ENCODE data around the gene CDC37. TPM values are rescaled to one million over a fixed set of nuclear protein-coding genes. Genes with fewer than 3 reads are reported as not detected.
A peak's percentile ranks its signal among the peaks of the same experiment; 100 is the strongest.

The CDC37 gene
- total and polyA plus RNA-seq, 2 of the 4 experiments (the other 2 are of a cell fraction), result 209 to 650 TPM

GRCh38 chr19:10420444-10421239, 17.3 kb upstream of the CDC37 start, which contains the start of gene PDE4A:
PDE4A (plus strand) TSS chr19:10420538; CDS start chr19:10420765, 227 bp downstream.
- no peak within 1 kb of the TSS for H3K9ac ChIP-seq (ENCODE audit: low read depth, low read length)
- H3K56ac ChIP-seq (ENCODE audit: extremely low read depth, insufficient read depth, low read length), result no peak within 1 kb of the TSS
- 0 out of 4 replicates have a peak within 1 kb of the TSS, but pooled peaks of 1 of the 2 experiments have one; percentile 6 for H4K8ac ChIP-seq (ENCODE audit: low read depth in 2 of 2, low read length in 2 of 2)
- no TSS peak for BruUV-seq (replicated peaks)
- H4K20me1 ChIP-seq (ENCODE audit: insufficient read depth, low read length), result peaks cover 31% of the 10 kb centered on the region
- no peak within 1 kb of the TSS for H4K5ac ChIP-seq (ENCODE audit: low read depth, low read length)
- no peak within 1 kb of the TSS for H2BK15ac ChIP-seq (ENCODE audit: low read depth, low read length)
- intact Hi-C loops (cut with micrococcal nuclease) (no loop called here), dilution Hi-C loops (cut with HindIII; ENCODE audit: low sequenced_read_pairs, unreplicated experiment) (no loop called here), in situ Hi-C loops (cut with MboI; ENCODE audit: low sequenced_read_pairs) (no loop called here)
- peak within 1 kb of the TSS; percentile 70 for H3K4me2 ChIP-seq (ENCODE audit: low read depth, low read length)
- peak within 1 kb of the TSS; percentile 87 for H2AK9ac ChIP-seq (replicated peaks; ENCODE audit: low read depth, low read length, poor library complexity)
- no peak for ATAC-seq (ENCODE audit: low read depth)
- ChIA-PET POLR2A (ENCODE audit: unreplicated experiment) (no interaction called here), CTCF (interaction anchor here (0.8 to 1.0 kb wide), 3 partner anchors 8 to 17 kb away, joined by 3 to 4 read pairs (median 3); partner anchors contain the start of gene CDC37)
- peak within 1 kb of the TSS; percentile 30 for H3K23ac ChIP-seq (ENCODE audit: low read depth, low read length)
- DNase-seq, result no peak
- H2BK20ac ChIP-seq (ENCODE audit: low read depth, low read length), result no peak within 1 kb of the TSS
- no peaks in the 10 kb centered on the region for H3K36me3 ChIP-seq (ENCODE audit: control insufficient read depth, insufficient read depth, low read length)
- H3K27me3 ChIP-seq (ENCODE audit: control insufficient read depth, insufficient read depth, low read length), result peaks cover 49% of the 10 kb centered on the region
- no peak within 1 kb of the TSS for H3K27ac ChIP-seq (ENCODE audit: insufficient read depth, low read length)
- H3K9me3 ChIP-seq (ENCODE audit: control insufficient read depth, insufficient read depth, low read length), result no peaks in the 10 kb centered on the region
- no peaks in the 10 kb centered on the region; a peak in 1 of 4 replicates for H3K79me1 ChIP-seq (ENCODE audit: low read depth in 1 of 2, low read length in 2 of 2)
- peak within 1 kb of the TSS; percentile 85 for H2AFZ ChIP-seq (replicated peaks; ENCODE audit: low read length, poor library complexity)
- no peak within 1 kb of the TSS for H3K14ac ChIP-seq (replicated peaks; ENCODE audit: low read depth, low read length)
- H2AK5ac ChIP-seq (ENCODE audit: low read depth, low read length), result peak within 1 kb of the TSS; percentile 60; the same call in 1 of the 2 replicates
- no peaks in the 10 kb centered on the region for H3K9me1 ChIP-seq (ENCODE audit: insufficient read depth, low read length)
- peak; percentile 47 for TF ChIP-seq CTCF (conservative IDR thresholded peaks at IDR 0.05; ENCODE audit: low read depth, low read length)
- TF ChIP-seq SMC3 (IDR thresholded peaks at IDR 0.05; ENCODE audit: low read depth, low read length), result no peak
- peak within 1 kb of the TSS; percentile 39 for H3K4me3 ChIP-seq (ENCODE audit: insufficient read depth, low read depth, low read length)
- H2BK5ac ChIP-seq (ENCODE audit: low read depth, low read length, poor library complexity, severe bottlenecking), result no peak within 1 kb of the TSS
- no peak within 1 kb of the TSS for H4K91ac ChIP-seq (ENCODE audit: insufficient read depth, low read depth, low read length)
- no peak within 1 kb of the TSS for H2BK120ac ChIP-seq (ENCODE audit: low read depth, low read length)
- H3K4ac ChIP-seq (ENCODE audit: low read depth, low read length), result no peak within 1 kb of the TSS
- H3K4me1 ChIP-seq (ENCODE audit: control insufficient read depth, insufficient read depth, low read length), result peaks cover 15% of the 10 kb centered on the region
- WGBS, 2 experiments (ENCODE audit: extremely low coverage in 2 of 2, insufficient read length in 1 of 2), result 0% methylated on average over 10 of the region's 104 CpGs; no CpG with 5 or more reads in 1 of the 2 experiments
- no peak within 1 kb of the TSS for H3K18ac ChIP-seq (ENCODE audit: low read depth, low read length)

Measured in IMR-90 (cell line).